DOHH2 (cell line): ENCODE measurements around the gene RTRAF.

Experiments used
- H3F3A ChIP-seq: fragments of 200-600 bp; sonication (generic), shearing (Covaris generic); 2 replicates; pipeline ENCODE4 v1.6.0; 2016; ENCODE audit warnings: antibody characterized with exemption, mild to moderate bottlenecking; ENCODE audit not compliant: control insufficient read depth, insufficient read depth
- H3K27ac ChIP-seq: fragments of 200-600 bp; sonication (generic); 2 replicates; pipeline ENCODE4 v1.5.1; 2014; ENCODE audit warnings: low read depth, mild to moderate bottlenecking, low read length, moderate library complexity
- H3K27me3 ChIP-seq: fragments of 200-600 bp; sonication (generic); 2 replicates; pipeline ENCODE4 v1.6.1; 2014; ENCODE audit warnings: mild to moderate bottlenecking, low read length, mixed read lengths; ENCODE audit not compliant: control insufficient read depth
- H3K36me3 ChIP-seq: fragments of 200-600 bp; sonication (generic); 2 replicates; pipeline ENCODE4 v1.6.1; 2014; ENCODE audit warnings: mild to moderate bottlenecking, low read length, moderate library complexity, mixed read lengths; ENCODE audit not compliant: control insufficient read depth
- H3K4me1 ChIP-seq: fragments of 200-600 bp; sonication (generic); 2 replicates; pipeline ENCODE4 v1.6.1; 2014; ENCODE audit warnings: mild to moderate bottlenecking, low read length, mixed read lengths; ENCODE audit not compliant: control insufficient read depth
- H3K4me2 ChIP-seq: fragments of 200-600 bp; sonication (generic); 2 replicates; pipeline ENCODE4 v1.6.0; 2014; ENCODE audit warnings: mild to moderate bottlenecking, low read length, moderate library complexity
- H3K4me3 ChIP-seq: fragments of 200-600 bp; sonication (generic); 2 replicates; pipeline ENCODE4 v1.5.1; 2014; ENCODE audit warnings: mild to moderate bottlenecking, low read length, mixed read lengths
- H3K79me2 ChIP-seq: fragments of 200-600 bp; sonication (generic); 2 replicates; pipeline ENCODE4 v1.6.1; 2014; ENCODE audit warnings: mild to moderate bottlenecking, low read length, mixed read lengths; ENCODE audit not compliant: control insufficient read depth
- H3K9me2 ChIP-seq: fragments of 200-600 bp; sonication (generic); replicated peaks from 2 replicates; pipeline ENCODE4 v1.6.1; 2014; ENCODE audit warnings: mild to moderate bottlenecking, low read length, mixed read lengths; ENCODE audit not compliant: control insufficient read depth
- H3K9me3 ChIP-seq: fragments of 200-600 bp; sonication (generic); 2 replicates; pipeline ENCODE4 v1.6.1; 2014; ENCODE audit warnings: antibody characterized with exemption, low read length, mixed read lengths; ENCODE audit not compliant: control insufficient read depth, insufficient read depth
- H4K20me1 ChIP-seq: fragments of 200-600 bp; sonication (generic); 2 replicates; pipeline ENCODE4 v1.6.0; 2014; ENCODE audit warnings: low read depth, mild to moderate bottlenecking, antibody characterized with exemption, low read length, moderate library complexity; ENCODE audit not compliant: control insufficient read depth, insufficient read depth
- CTCF ChIP-seq: fragments of 200-600 bp; sonication (generic); IDR thresholded peaks from one replicate; pipeline ENCODE4 v1.5.1; 2014; ENCODE audit warnings: antibody characterized with exemption, mild to moderate bottlenecking, low read depth, low read length; ENCODE audit not compliant: poor library complexity, severe bottlenecking
- EZH2phosphoT487 ChIP-seq: fragments of 200-600 bp; sonication (generic); IDR thresholded peaks from 2 replicates; pipeline ENCODE4 v1.6.1; 2017; ENCODE audit warnings: borderline replicate concordance, mild to moderate bottlenecking, antibody characterized with exemption, low read length, moderate library complexity, mixed read lengths

RTRAF gene

GRCh38 chr14:52053044-52053443 lies 63.7 kb downstream of the RTRAF start:
- Histone ChIP-seq H3K36me3 (no peaks in the 10 kb centered on the region), H3F3A (no peaks in the 10 kb centered on the region), H3K4me1 (no peaks in the 10 kb centered on the region), H3K4me2 (no peak overlapping the region), H4K20me1 (no peaks in the 10 kb centered on the region), H3K79me2 (no peaks in the 10 kb centered on the region), H3K27me3 (0 out of 2 replicates have a peak, but pooled peaks cover 3% of the 10 kb centered on the region), H3K4me3 (no peak overlapping the region), H3K9me3 (no peaks in the 10 kb centered on the region), H3K9me2 (no peaks in the 10 kb centered on the region), H3K27ac (no peak overlapping the region)
- no peak for TF ChIP-seq EZH2phosphoT487

- Histone ChIP-seq H3K79me2 (no peaks in the 10 kb centered on the region), H3F3A (no peaks in the 10 kb centered on the region), H4K20me1 (no peaks in the 10 kb centered on the region), H3K27ac (no peak overlapping the region), H3K36me3 (no peaks in the 10 kb centered on the region), H3K4me2 (no peak overlapping the region), H3K4me1 (no peaks in the 10 kb centered on the region), H3K9me3 (no peaks in the 10 kb centered on the region), H3K27me3 (0 out of 2 replicates have a peak, but pooled peaks cover 3% of the 10 kb centered on the region), H3K9me2 (no peaks in the 10 kb centered on the region), H3K4me3 (no peak overlapping the region)
- no peak for TF ChIP-seq EZH2phosphoT487
- TF ChIP-seq CTCF, result no peak
Observed at GRCh38 chr14:52054678-52055077, 65.3 kb downstream of the RTRAF start.

GRCh38 chr14:52055167-52055566 lies 65.8 kb downstream of the RTRAF start:
- no peaks in the 10 kb centered on the region for H3K9me3 ChIP-seq
- no peaks in the 10 kb centered on the region for H3K9me2 ChIP-seq
- TF ChIP-seq EZH2phosphoT487 (no peak), CTCF (no peak)
- H3K36me3 ChIP-seq, result no peaks in the 10 kb centered on the region
- H3K4me1 ChIP-seq, result no peaks in the 10 kb centered on the region
- 0 out of 2 replicates have a peak, but pooled peaks cover 3% of the 10 kb centered on the region for H3K27me3 ChIP-seq
- no peak overlapping the region for H3K4me3 ChIP-seq
- H3K79me2 ChIP-seq, result no peaks in the 10 kb centered on the region
- no peak overlapping the region for H3K27ac ChIP-seq
- H4K20me1 ChIP-seq, result no peaks in the 10 kb centered on the region
- H3F3A ChIP-seq, result no peaks in the 10 kb centered on the region
- H3K4me2 ChIP-seq, result no peak overlapping the region

- no peak for TF ChIP-seq CTCF
- no peak for TF ChIP-seq EZH2phosphoT487
- Histone ChIP-seq H3K27me3 (peaks cover 7% of the 10 kb centered on the region), H3K27ac (no peak overlapping the region), H3K4me3 (no peak overlapping the region), H3K9me2 (no peaks in the 10 kb centered on the region), H3K79me2 (no peaks in the 10 kb centered on the region), H3K36me3 (no peaks in the 10 kb centered on the region), H4K20me1 (no peaks in the 10 kb centered on the region), H3K9me3 (no peaks in the 10 kb centered on the region), H3F3A (no peaks in the 10 kb centered on the region), H3K4me2 (no peak overlapping the region), H3K4me1 (no peaks in the 10 kb centered on the region)
Observed at GRCh38 chr14:52058341-52058740, 69.0 kb downstream of the RTRAF start.
